GM12864 (cell line): ENCODE results near the gene SUMO4.

ENCODE experiments used
- DNase-seq: peaks from one replicate; pipeline ENCODE4 v3.0.0-alpha.2; 2011; ENCODE audit warnings: low read depth
- H3K4me3 ChIP-seq: 2 replicates; pipeline ENCODE4 v1.5.1; 2011; ENCODE audit warnings: mild to moderate bottlenecking, low read depth, low read length, control low read depth
- CTCF ChIP-seq: IDR thresholded peaks from 2 replicates; pipeline ENCODE4 v1.5.1; 2011; ENCODE audit warnings: low read depth, mild to moderate bottlenecking, moderate library complexity, low read length, control low read depth, inconsistent platforms; ENCODE audit errors: missing control alignments

The SUMO4 gene

GRCh38 chr6:149389509-149390297 lies 10.4 kb upstream of the SUMO4 start:
- no peak for TF ChIP-seq CTCF

GRCh38 chr6:149392093-149392492 lies 8.0 kb upstream of the SUMO4 start:
- no peak overlapping the region for H3K4me3 ChIP-seq
- no peak for TF ChIP-seq CTCF

More at GRCh38 chr6:149389509-149390297, 10.4 kb upstream of the SUMO4 start:
- H3K4me3 ChIP-seq = no peak overlapping the region
- DNase-seq = no peak

GRCh38 chr6:149392535-149392934 lies 7.5 kb upstream of the SUMO4 start:
- H3K4me3 ChIP-seq = no peak overlapping the region
- TF ChIP-seq CTCF = no peak
- DNase-seq = no peak

More at GRCh38 chr6:149392093-149392492, 8.0 kb upstream of the SUMO4 start:
- DNase-seq = no peak

GRCh38 chr6:149393002-149393679 lies 6.9 kb upstream of the SUMO4 start:
- DNase-seq = no peak
- no peak overlapping the region for H3K4me3 ChIP-seq
- no peak for TF ChIP-seq CTCF

- no peak for DNase-seq
- no peak overlapping the region for H3K4me3 ChIP-seq
- no peak for TF ChIP-seq CTCF
Observed at GRCh38 chr6:149395185-149395584, 4.9 kb upstream of the SUMO4 start.

GRCh38 chr6:149397384-149397783 lies 2.7 kb upstream of the SUMO4 start:
- no peak for DNase-seq
- no peak for TF ChIP-seq CTCF
- no peak overlapping the region for H3K4me3 ChIP-seq

- TF ChIP-seq CTCF = no peak
- no peak for DNase-seq
- no peak overlapping the region for H3K4me3 ChIP-seq
Observed at GRCh38 chr6:149403534-149403933, 3.5 kb downstream of the SUMO4 start.
